ENCODE results near the gene KLHL22.

DNA sequence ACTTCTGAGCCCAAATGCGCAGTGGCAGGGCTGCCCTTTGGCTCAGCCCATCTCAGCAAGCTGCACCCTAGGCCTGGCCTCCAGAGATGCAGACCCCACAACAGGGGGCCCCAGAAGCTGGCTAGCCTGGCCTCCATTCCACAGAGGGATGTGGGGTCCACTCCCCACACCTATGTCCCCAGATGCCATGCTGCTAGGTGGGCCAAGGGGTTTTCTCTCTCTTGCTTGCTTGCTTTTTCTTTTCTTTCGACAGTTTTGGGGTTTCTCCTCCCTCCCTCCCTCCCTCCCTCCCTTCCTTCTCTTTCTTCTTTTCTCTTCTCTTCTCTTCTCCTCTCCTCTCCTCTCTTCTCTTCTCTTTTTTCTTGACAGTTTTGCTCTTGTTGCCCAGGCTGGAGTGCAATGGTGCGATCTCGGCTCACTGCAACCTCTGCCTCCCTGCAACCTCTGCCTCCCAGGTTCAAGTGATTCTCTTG is 67.6 kb downstream of the KLHL22 start:
- TF ChIP-seq RARB (CRISPR knock-in tag; IDR thresholded peaks at IDR 0.05): no peak
- TF ChIP-seq, protein P1, sequence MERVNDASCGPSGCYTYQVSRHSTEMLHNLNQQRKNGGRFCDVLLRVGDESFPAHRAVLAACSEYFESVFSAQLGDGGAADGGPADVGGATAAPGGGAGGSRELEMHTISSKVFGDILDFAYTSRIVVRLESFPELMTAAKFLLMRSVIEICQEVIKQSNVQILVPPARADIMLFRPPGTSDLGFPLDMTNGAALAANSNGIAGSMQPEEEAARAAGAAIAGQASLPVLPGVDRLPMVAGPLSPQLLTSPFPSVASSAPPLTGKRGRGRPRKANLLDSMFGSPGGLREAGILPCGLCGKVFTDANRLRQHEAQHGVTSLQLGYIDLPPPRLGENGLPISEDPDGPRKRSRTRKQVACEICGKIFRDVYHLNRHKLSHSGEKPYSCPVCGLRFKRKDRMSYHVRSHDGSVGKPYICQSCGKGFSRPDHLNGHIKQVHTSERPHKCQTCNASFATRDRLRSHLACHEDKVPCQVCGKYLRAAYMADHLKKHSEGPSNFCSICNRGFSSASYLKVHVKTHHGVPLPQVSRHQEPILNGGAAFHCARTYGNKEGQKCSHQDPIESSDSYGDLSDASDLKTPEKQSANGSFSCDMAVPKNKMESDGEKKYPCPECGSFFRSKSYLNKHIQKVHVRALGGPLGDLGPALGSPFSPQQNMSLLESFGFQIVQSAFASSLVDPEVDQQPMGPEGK (CRISPR knock-in tag; IDR thresholded peaks at IDR 0.05; ENCODE audit: borderline replicate concordance): no peak
